ENCODE measurements around the gene ABCA7. TPM values are rescaled to one million over a fixed set of nuclear protein-coding genes. Genes with fewer than 3 reads are reported as not detected.
"Not testable (repeated sequence)": the region's sequence is repeated elsewhere in the genome, so short reads cannot be mapped to it uniquely, and the experiment has no call there.

Gene ABCA7
- total RNA-seq, 1 donor from 2014 or later: 44.3 TPM

GRCh38 chr19:1015782-1016646 is 23.9 kb upstream of the ABCA7 start:
- intact Hi-C loops (cut with micrococcal nuclease): no loop called here

DNA sequence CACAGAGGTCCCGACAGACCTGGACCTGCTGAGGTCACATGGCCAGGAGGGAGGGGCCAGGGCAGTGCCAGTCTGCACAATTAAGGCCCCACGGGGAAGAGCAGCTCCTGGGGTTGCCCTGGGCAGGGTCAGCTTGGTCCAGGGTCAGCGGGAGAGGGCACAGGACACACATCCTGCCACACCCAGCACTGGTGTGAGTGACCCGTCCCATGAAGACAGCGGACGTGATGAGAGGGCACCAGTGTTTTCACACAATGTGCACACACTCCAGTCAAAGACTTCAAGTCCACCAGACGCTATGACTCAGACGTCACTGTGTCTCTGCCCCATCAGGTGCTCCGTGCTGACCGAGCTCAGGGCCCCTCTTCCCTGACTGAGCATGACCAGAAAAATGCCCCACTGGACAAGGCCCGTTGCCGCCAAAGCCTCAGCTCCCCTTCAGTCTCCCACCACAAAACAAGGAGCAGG is 23.2 kb upstream of the ABCA7 start:
- intact Hi-C loops (cut with micrococcal nuclease): no loop called here

DNA sequence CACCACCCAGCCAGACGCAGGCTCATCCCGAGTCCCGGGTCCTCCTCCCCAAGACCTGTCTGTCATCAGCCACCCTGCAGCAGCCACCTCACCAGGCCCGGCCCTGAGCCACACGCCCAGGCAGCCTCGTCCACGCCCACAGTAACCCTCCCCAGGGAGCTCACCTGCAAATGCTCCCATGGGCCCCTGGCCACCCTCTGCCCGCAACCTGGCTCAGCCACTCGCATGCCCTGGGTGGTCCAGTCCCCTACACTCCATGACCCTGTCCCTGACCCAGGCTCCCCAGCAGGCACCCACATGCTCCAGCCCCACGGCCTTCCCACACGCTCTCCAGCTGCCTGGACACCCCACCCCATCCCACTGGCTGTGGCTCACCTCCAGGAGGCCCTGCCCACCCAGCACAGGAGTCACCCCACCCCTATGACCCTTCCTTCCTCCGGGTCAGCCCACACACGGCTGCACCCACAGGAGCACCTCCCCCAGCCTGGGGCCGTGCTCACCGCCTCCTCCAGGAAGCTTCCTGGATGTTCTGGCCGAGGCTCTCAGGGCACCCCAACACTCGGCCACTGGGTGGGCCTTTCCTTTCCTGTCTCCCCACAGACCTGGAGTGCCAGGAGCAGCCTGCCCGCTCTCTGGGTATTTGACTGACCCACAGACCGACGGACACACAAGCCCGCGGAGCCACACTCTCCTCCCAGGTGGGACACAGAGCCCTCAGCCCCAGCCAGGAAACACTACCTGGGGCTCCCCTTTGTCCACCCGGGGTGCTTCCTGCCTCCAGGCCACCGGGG is 22.6 kb upstream of the ABCA7 start:
- intact Hi-C loops (cut with micrococcal nuclease): no loop called here

DNA sequence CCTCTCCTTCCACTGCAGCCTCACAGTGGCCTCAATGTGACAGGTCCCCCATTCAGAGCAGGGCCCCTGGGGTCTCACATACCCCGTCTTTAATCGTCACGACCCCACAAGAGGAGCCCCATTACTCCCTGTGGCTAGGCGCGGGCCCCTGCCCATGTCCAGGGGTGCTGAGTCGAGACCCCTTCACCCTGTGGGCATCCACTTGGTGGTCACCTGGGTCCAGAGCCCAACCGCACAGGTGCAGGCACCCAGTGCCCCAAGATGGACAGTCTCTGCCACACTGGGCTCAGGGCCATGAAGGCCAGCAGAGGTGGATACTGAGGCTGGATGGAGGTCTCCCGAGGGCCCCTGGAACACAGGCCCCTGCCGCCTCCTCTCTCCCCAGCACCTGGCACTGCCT is 22.0 kb upstream of the ABCA7 start:
- intact Hi-C loops (cut with micrococcal nuclease): no loop called here

DNA sequence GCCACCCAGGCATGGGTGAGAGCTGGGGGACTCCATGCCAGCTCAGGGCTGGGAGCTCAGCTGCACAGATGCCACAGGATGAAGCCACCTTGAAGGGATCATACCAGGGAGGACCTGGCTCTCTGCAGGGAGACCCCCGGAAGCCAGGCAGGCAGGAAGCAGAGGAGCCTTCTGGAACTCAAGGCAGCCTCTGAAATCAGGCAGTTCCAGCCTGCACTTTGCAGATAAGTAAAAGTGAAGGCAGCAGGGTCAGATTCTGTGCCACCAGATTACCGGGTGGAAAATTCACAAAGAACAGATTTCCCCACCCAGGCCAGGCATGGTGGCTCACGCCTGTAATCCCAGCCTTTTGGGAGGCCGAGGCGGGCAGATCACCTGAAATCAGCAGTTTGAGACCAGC is 21.5 kb upstream of the ABCA7 start:
- intact Hi-C loops (cut with micrococcal nuclease): no loop called here

- intact Hi-C loops (cut with micrococcal nuclease): no loop called here
Observed at GRCh38 chr19:1018932-1019615, 20.8 kb upstream of the ABCA7 start.

GRCh38 chr19:1019616-1019961 is 20.3 kb upstream of the ABCA7 start:
- intact Hi-C loops (cut with micrococcal nuclease): no loop called here

- intact Hi-C loops (cut with micrococcal nuclease): loop anchor here (2.0 kb wide), 1 partner anchor 21 kb away; the partner anchor contains the start of gene ABCA7
Observed at GRCh38 chr19:1019980-1020867, 19.7 kb upstream of the ABCA7 start.

- intact Hi-C loops (cut with micrococcal nuclease): loop anchor here (1.0 to 2.0 kb wide), 3 partner anchors 20 to 224 kb away; partner anchors contain the start of genes ABCA7, PTBP1 and STK11
Observed at GRCh38 chr19:1020868-1021425, 19.0 kb upstream of the ABCA7 start, which contains the start of gene TMEM259. TMEM259 (minus strand) TSS chr19:1021123; CDS start chr19:1020996, 127 bp downstream.

GRCh38 chr19:1023883-1024188 is 16.1 kb upstream of the ABCA7 start:
- intact Hi-C loops (cut with micrococcal nuclease): not testable (repeated sequence)

GRCh38 chr19:1025080-1025479 is 14.8 kb upstream of the ABCA7 start:
- intact Hi-C loops (cut with micrococcal nuclease): loop anchor here (5.0 kb wide), 1 partner anchor 222 kb away; the partner anchor contains the start of gene MIDN

DNA sequence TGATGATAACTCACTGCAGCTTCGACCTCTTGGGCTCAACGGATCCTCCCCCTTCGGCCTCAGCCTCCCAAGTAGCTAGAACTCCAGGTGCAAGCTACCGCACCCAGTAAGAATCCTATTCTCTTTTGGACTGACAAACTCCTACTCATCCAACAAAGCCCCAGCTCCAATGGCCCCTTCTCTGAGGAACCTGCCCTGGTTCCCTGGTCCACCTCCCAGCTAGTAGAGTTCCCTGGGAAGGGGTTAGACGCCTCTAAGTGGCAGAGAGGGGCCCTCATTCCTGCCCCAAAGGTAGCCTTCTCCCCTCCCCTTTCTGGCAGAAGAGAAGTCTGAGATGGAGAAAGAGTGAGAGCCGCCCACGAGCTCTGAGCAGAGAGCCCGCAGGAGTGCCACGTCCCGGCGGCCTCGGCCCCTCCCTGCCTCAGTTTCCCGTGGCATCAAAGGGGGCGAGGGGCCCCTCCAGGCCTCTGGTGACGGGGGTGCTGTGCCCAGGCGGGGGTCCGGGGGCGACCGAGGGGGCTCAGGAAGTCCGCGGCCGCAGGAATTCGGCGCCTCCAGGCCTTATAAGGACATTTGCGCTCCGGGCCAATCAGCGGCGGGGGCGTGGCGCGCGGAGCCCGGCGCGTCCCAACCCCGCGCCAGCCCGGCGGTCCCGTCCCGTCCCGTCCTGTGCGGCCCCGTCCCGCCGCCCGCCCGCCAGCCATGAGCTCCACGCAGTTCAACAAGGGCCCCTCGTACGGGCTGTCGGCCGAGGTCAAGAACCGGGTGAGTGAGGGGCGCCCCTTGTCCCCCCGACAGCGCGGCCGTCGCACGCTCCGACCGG is 13.7 kb upstream of the ABCA7 start, which contains the start of gene CNN2:
TSS of gene CNN2 (plus strand) at position 649 of the 823 bp plus-strand sequence. CDS start at position 703, 54 bp downstream.
- intact Hi-C loops (cut with micrococcal nuclease): loop anchor here (2.0 to 5.0 kb wide), 2 partner anchors 43 to 221 kb away; partner anchors contain the start of gene MIDN

GRCh38 chr19:1026783-1027649 is 12.9 kb upstream of the ABCA7 start:
- intact Hi-C loops (cut with micrococcal nuclease): loop anchor here (2.0 to 5.0 kb wide), 2 partner anchors 42 to 220 kb away; partner anchors contain the start of gene MIDN

DNA sequence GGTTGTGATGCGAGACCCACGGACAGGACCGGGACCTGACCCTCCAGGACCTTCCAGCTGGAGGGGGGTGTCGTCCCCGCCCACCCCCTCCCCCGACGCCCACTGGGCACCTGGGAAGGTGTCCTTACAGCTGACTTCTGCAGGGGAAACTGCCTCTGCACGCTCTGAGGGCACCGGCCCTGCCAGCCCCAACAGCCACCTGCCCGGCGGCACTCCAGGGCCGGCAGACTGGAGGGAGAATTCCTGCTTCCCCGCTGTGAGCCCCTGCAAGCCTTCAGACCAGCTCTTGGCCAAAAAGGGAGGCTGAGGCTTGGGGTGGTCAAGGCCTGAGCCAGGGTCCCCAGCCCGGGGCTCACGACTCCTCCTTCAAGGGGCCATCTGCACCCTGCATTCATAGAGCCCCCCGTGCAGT is 12.3 kb upstream of the ABCA7 start:
- intact Hi-C loops (cut with micrococcal nuclease): loop anchor here (2.0 to 5.0 kb wide), 2 partner anchors 41 to 220 kb away; partner anchors contain the start of gene MIDN

GRCh38 chr19:1028062-1028926 is 11.6 kb upstream of the ABCA7 start:
- intact Hi-C loops (cut with micrococcal nuclease): loop anchor here (5.0 kb wide), 1 partner anchor 219 kb away; the partner anchor contains the start of gene MIDN

- intact Hi-C loops (cut with micrococcal nuclease): no loop called here
Observed at GRCh38 chr19:1032264-1032867, 7.5 kb upstream of the ABCA7 start.

All from T-helper 2 cell treated with Interferon-gamma antibody and Interleukin-4, amounts not matched to agents 100 ng/mL and 5 ng/mL, for 36 hours (primary cell).